Large intestine (tissue), 12 donors: Measurements from ENCODE around the gene MN1. TPM values are rescaled to one million over a fixed set of nuclear protein-coding genes. Genes with fewer than 3 reads are reported as not detected.

Experiments
- DNase-seq, 2 donors: peaks; one replicate each; pipeline versions ENCODE4 v3.0.0 to v3.0.0-alpha.2; 2013
- H3K27ac ChIP-seq: one replicate; pipeline ENCODE4 v1.5.1; 2013; ENCODE audit warnings: low read length
- H3K27me3 ChIP-seq: 2 replicates; pipeline ENCODE4 v1.6.1; 2013; ENCODE audit warnings: low read length; ENCODE audit not compliant: control insufficient read depth, insufficient read depth
- H3K36me3 ChIP-seq: 2 replicates; pipeline ENCODE4 v1.6.1; 2013; ENCODE audit warnings: low read length; ENCODE audit not compliant: control insufficient read depth, insufficient read depth
- H3K4me1 ChIP-seq: one replicate; pipeline ENCODE4 v1.6.1; 2013; ENCODE audit warnings: low read length; ENCODE audit not compliant: control insufficient read depth, insufficient read depth
- H3K4me3 ChIP-seq: one replicate; pipeline ENCODE4 v1.5.1; 2013; ENCODE audit warnings: low read length
- H3K9me3 ChIP-seq: one replicate; pipeline ENCODE4 v1.6.1; 2013; ENCODE audit warnings: mild to moderate bottlenecking, low read depth, low read length, moderate library complexity; ENCODE audit not compliant: control insufficient read depth
- WGBS: methylation state at CpG from one replicate; pipeline ENCODE4 v1.1.5; 2013; ENCODE audit warnings: low lambda C conversion rate; ENCODE audit not compliant: insufficient coverage; 5-methylcytosine and 5-hydroxymethylcytosine counted together
- long read RNA-seq, 11 donors: transcript quantifications; one replicate each; lab custom pipeline, GENCODE V29; 2026
- polyA plus RNA-seq: library from polyadenylated mRNA; unstranded; fragments of 120-200 nt; gene quantifications from one replicate; pipeline ENCODE4 v1.2.1, GENCODE V29; 2013

The MN1 gene
- 5.8 TPM for polyA plus RNA-seq
- long read RNA-seq, donor 1, full-length matches to known transcripts: 2 of 2 reads
- long read RNA-seq, donor 1, partial matches to known transcripts: 0 of 2 reads
- long read RNA-seq, donor 1, other reads (novel, unspliced or antisense): 0 of 2 reads
- long read RNA-seq, donor 2, full-length matches to known transcripts: 1 of 1 reads
- long read RNA-seq, donor 2, partial matches to known transcripts: 0 of 1 reads
- long read RNA-seq, donor 2, other reads (novel, unspliced or antisense): 0 of 1 reads
- long read RNA-seq, donor 3, full-length matches to known transcripts: 5 of 5 reads
- long read RNA-seq, donor 3, partial matches to known transcripts: 0 of 5 reads
- long read RNA-seq, donor 3, other reads (novel, unspliced or antisense): 0 of 5 reads
- long read RNA-seq, donor 4: 0 reads
- long read RNA-seq, donor 5, full-length matches to known transcripts: 1 of 1 reads
- long read RNA-seq, donor 5, partial matches to known transcripts: 0 of 1 reads
- long read RNA-seq, donor 5, other reads (novel, unspliced or antisense): 0 of 1 reads
- long read RNA-seq, donor 6, full-length matches to known transcripts: 2 of 2 reads
- long read RNA-seq, donor 6, partial matches to known transcripts: 0 of 2 reads
- long read RNA-seq, donor 6, other reads (novel, unspliced or antisense): 0 of 2 reads
- long read RNA-seq, donor 7, full-length matches to known transcripts: 3 of 3 reads
- long read RNA-seq, donor 7, partial matches to known transcripts: 0 of 3 reads
- long read RNA-seq, donor 7, other reads (novel, unspliced or antisense): 0 of 3 reads
- long read RNA-seq, donor 8, full-length matches to known transcripts: 2 of 2 reads
- long read RNA-seq, donor 8, partial matches to known transcripts: 0 of 2 reads
- long read RNA-seq, donor 8, other reads (novel, unspliced or antisense): 0 of 2 reads
- long read RNA-seq, donor 9: 0 reads
- long read RNA-seq, donor 10, full-length matches to known transcripts: 6 of 6 reads
- long read RNA-seq, donor 10, partial matches to known transcripts: 0 of 6 reads
- long read RNA-seq, donor 10, other reads (novel, unspliced or antisense): 0 of 6 reads
- long read RNA-seq, donor 11, full-length matches to known transcripts: 2 of 2 reads
- long read RNA-seq, donor 11, partial matches to known transcripts: 0 of 2 reads
- long read RNA-seq, donor 11, other reads (novel, unspliced or antisense): 0 of 2 reads

DNA sequence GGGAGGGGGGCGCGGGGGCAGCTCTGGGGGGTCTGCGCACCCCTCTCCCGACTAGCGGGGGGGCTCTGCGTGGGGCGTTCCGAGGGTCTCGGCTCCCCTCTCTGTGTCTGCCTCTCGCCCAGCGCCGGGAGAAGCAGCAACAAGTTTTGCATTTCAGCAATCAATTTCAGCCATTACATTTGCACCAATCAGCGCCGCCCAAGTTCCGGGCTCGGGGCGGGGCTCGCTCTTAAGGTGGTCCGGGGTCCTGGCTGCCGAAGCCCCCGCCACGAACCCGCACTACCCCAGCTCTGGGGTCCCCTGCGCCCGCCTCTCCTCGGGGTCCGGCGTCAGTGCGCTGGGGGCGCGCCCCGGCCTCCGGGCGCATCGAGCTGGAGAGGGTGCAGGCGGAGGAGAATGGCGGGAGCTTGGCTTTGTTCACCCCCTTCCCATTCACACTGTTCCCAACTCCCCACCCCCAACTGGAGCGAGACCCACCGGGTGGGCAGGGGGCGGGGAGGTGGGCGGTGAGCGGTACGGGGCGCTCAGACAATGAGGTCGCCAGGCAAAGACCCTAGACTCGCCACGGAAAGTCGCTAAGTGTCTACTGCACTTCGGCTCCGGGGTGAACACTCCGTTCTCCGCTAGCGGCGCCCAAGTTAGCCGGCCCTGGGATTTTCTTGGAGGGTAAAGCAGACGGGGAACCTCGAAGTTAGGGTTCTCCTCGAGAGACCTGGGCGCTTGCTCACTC is at the start of gene MN1:
Gene MN1 (minus strand): TSS at position 141 of the 730 bp plus-strand sequence. CDS start 1,213 bp downstream, outside the sequence.
- Histone ChIP-seq H3K9me3 (peaks cover 26% of the 10 kb centered on the region), H3K27ac (peak within 1 kb of the TSS; percentile 58), H3K4me3 (peak within 1 kb of the TSS; percentile 72), H3K4me1 (peaks cover 39% of the 10 kb centered on the region), H3K27me3 (peaks cover 46% of the 10 kb centered on the region), H3K36me3 (no peaks in the 10 kb centered on the region)
- no CpG with 5 or more reads among the region's 59 CpGs for WGBS
- DNase-seq: peak; percentile 40 to 84

DNA sequence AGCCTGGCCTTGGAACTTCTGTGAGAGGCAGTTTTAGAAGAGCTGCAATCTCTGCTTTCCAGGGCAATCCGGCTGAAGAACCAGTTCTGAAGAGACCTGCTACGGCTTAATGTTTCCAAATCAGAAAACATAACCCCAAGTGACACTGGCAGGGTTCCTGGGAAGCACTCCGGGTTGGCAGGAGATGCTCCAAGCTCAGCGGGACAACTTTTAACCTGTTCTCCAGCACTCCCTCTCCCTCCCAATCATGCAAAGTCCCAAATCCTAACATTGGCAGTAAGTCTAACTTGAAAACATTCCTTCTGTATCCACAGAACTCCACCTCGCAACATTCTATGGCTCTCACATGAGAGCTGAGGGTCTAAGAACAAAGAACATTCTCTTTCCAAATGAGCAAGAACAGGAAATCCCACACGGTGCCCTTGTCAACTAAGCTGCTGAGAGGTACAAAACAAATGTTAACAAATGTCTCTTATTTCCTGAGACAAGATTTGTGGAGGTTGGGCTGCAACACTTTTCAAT is 48.5 kb upstream of the MN1 start:
- WGBS: 76% methylated on average over 2 of the region's 6 CpGs
- DNase-seq: no peak
- no peak overlapping the region for H3K27ac ChIP-seq
- no peak overlapping the region for H3K4me3 ChIP-seq
- H3K9me3 ChIP-seq: no peaks in the 10 kb centered on the region
- H3K27me3 ChIP-seq: no peaks in the 10 kb centered on the region
- H3K36me3 ChIP-seq: peaks cover 40% of the 10 kb centered on the region
- H3K4me1 ChIP-seq: peaks cover 3% of the 10 kb centered on the region

DNA sequence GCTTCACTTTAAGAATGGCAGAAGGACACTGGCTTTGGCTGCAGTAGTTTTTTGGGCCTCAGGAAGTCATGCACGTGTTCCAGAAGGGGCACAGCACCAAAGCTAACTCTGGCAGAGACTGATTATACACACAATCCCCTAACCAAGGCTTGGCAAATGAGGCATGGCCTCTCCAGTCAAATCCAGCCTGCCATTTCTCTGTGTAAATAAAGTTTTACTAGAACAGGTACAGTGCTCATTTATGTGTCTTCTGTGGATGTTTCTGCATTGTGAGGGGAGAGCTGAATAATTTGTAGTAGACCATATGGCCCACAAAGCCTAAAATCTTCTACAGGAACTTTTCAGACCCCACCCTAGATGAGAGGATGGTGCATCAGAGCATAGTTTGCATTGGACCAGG is 46.4 kb upstream of the MN1 start:
- Histone ChIP-seq H3K4me3 (no peak overlapping the region), H3K4me1 (peaks cover 7% of the 10 kb centered on the region), H3K27me3 (no peaks in the 10 kb centered on the region), H3K9me3 (no peaks in the 10 kb centered on the region), H3K27ac (no peak overlapping the region), H3K36me3 (peaks cover 34% of the 10 kb centered on the region)
- no peak for DNase-seq
- WGBS: 100% methylated on average over 1 of the region's 1 CpG

DNA sequence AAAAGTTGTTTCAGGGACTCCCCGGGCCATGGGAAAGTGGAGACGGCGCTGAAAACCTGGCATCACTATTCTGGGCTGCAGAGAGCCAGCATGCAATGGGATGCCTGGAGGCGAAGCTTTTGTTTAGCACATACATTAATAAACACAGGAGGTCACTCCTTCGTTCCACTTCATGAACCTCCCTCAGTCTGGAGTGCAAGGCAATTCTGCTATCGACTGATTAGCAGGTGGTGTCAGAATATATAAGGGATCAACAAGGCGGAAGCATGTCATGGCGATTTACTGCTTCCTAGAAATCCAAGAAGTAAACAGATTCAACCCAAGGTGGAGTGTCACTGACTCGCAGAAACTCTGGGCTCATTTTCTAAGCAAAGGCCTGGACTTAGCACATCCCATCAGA is 45.4 kb upstream of the MN1 start:
- Histone ChIP-seq H3K36me3 (peaks cover 26% of the 10 kb centered on the region), H3K4me1 (peaks cover 9% of the 10 kb centered on the region), H3K27ac (no peak overlapping the region), H3K9me3 (no peaks in the 10 kb centered on the region), H3K27me3 (no peaks in the 10 kb centered on the region), H3K4me3 (no peak overlapping the region)
- no peak for DNase-seq
- WGBS: no CpG with 5 or more reads among the region's 9 CpGs

DNA sequence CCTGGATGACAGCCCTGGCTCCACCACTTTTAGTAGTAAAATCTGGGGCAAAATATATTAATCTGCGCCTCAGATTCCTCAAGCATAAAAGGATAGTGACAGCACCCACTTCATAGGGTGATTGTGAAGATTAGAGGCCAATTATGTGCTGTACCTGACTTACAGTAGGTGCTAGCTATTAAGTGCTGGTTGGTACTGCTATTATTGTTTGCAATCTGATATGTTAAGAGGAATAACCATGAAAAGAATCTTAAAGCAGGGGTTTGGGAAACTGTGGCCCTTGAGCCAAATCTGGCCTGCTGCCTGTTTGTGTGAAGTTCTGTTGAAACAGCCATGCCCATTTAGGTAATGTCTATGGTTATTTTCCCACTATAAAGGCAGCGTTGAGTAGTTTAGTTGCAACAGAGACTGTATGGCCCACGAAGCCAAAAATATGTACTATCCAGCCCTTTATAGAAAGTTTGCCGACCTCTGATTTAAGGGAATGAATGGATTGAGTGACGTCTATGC is 44.7 kb upstream of the MN1 start:
- Histone ChIP-seq H3K27ac (no peak overlapping the region), H3K9me3 (no peaks in the 10 kb centered on the region), H3K4me1 (peaks cover 9% of the 10 kb centered on the region), H3K36me3 (peaks cover 20% of the 10 kb centered on the region), H3K4me3 (no peak overlapping the region), H3K27me3 (no peaks in the 10 kb centered on the region)
- no peak for DNase-seq
- 92% methylated on average over 2 of the region's 5 CpGs for WGBS

DNA sequence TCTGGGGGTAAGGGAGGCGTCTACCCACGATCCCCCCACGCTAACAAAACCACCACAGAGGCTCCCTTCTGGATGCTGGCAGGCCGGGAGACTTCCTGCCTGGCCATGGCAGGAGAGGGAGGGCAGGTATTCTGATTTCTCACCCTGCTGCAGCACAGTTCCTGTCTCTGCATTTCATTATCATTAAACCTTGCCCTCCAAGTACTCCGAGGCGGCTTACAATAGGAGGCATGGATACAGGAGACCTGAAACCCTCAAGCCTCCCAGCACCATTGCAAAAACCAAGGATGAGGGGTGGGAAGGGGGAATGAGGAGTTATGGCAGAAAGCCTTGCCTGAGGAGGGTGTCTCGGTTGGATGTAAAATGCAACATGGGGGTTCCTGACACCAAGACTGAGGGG is 44.1 kb upstream of the MN1 start:
- Histone ChIP-seq H3K27ac (peak overlapping the region; percentile 12), H3K4me3 (no peak overlapping the region), H3K27me3 (no peaks in the 10 kb centered on the region), H3K9me3 (no peaks in the 10 kb centered on the region), H3K4me1 (peaks cover 9% of the 10 kb centered on the region), H3K36me3 (peaks cover 15% of the 10 kb centered on the region)
- WGBS: no CpG with 5 or more reads among the region's 7 CpGs
- peak in 1 of 2 donors; percentile 53 for DNase-seq

DNA sequence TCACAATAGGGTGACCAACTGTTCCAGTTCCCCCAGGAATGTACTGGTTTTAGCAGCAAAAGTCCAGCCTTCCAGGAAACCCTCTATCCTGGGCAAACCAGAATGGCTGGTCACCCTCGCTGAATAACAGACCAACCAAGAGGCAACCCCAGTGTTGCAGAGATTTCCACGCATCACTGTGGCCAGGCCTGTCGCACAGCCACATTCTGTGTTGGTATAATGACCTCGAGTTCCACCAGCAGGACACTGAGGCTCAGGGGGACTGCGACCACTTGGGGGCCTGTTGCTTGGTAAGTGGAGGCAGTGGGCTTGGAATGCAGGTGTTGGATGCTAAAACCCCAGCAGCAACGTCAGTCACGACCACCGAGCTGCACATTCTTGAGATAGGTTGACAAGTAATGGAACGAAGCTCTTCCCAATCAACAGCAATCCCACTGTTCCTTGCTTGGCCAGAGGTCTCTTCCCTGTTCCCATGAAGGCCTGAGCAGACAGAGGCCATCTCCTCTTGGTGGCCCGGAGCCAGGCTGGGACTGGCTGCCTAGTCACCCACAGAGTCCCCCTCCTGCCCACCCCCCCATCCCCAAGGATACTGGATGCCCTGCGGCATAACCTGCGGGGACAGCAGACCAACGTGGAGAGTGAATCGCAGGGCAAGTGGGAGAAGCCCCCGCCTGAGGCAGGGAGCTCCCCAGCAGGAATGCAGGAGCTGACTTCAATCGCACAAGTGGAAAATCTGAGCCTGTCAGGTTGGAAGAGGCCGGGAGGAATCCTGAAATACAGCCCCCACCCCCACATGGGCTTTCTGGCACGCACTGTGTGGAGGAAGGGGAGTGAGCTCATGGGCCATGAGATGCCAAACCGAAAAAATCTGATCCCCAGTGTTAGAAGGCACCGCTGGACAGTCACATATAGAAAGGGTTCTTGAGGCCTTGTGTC is 43.4 kb upstream of the MN1 start:
- 83% methylated on average over 1 of the region's 20 CpGs for whole genome bisulfite sequencing
- no peak overlapping the region for H3K4me3 ChIP-seq
- H3K27me3 ChIP-seq: no peaks in the 10 kb centered on the region
- DNase-seq: no peak
- H3K4me1 ChIP-seq: peaks cover 9% of the 10 kb centered on the region
- no peaks in the 10 kb centered on the region for H3K9me3 ChIP-seq
- peak overlapping the region; percentile 12 for H3K27ac ChIP-seq
- peaks cover 10% of the 10 kb centered on the region for H3K36me3 ChIP-seq

DNA sequence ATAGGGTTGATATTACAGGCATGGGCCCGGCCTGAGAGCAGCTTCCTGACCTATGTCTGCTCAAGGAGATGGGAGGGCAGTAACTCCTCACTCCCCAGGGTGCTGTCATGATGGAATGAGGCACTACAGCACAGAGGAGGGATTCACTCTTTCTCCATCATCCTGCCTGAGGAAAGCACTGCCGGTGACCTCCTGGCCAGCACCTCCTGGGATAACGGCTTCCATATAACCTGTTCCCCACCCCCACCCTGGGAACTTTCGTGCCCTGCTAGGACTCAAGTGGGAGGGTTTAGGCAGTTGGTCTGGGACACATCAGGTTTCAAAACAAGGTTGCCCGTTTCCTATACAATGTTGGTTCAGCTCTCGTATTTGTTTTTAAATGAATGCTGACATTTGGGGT is 42.7 kb upstream of the MN1 start:
- H3K36me3 ChIP-seq: peaks cover 7% of the 10 kb centered on the region
- H3K27me3 ChIP-seq: no peaks in the 10 kb centered on the region
- WGBS: 86% methylated on average over 1 of the region's 6 CpGs
- H3K27ac ChIP-seq: no peak overlapping the region
- DNase-seq: no peak
- no peaks in the 10 kb centered on the region for H3K9me3 ChIP-seq
- peaks cover 9% of the 10 kb centered on the region for H3K4me1 ChIP-seq
- H3K4me3 ChIP-seq: no peak overlapping the region

DNA sequence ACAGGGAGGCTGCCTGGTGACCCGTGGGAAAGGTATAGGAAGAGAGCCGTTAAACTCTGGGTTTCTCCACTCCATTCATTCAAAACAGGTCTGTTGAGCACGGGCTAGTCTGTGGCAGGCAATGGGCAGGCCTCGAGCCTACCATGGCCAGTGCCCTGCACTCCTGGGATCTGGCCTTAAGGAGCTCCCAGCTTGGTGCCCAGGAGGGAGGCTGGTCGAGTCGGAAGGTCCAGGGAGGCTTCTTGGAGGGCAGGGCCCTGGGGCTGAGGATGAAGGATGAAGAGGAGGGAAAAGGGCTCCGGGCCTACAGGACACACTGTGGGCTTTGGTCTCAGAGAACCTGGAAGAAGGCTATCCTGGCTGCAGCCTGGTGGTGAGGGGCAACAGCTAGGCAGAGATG is 41.9 kb upstream of the MN1 start:
- H3K36me3 ChIP-seq: peaks cover 7% of the 10 kb centered on the region
- no peak for DNase-seq
- H3K4me1 ChIP-seq: peaks cover 9% of the 10 kb centered on the region
- H3K27ac ChIP-seq: no peak overlapping the region
- no peaks in the 10 kb centered on the region for H3K27me3 ChIP-seq
- WGBS: no CpG with 5 or more reads among the region's 7 CpGs
- no peak overlapping the region for H3K4me3 ChIP-seq
- H3K9me3 ChIP-seq: no peaks in the 10 kb centered on the region
